CD4-positive, alpha-beta memory T cell (primary cell): Measurements from ENCODE around the gene MDH1. TPM values are rescaled to one million over a fixed set of nuclear protein-coding genes. Genes with fewer than 3 reads are reported as not detected.

ENCODE experiments used
- CTCF ChIA-PET: fragments of 350-600 bp; sonication (Branson Sonifier 250); formaldehyde crosslinking; loops from one replicate; lab custom pipeline; 2021; ENCODE audit warnings: inconsistent platforms; ENCODE audit not compliant: partially characterized antibody; lab: Charles Lee
- POLR2A ChIA-PET: fragments of 350-600 bp; sonication (Branson Sonifier 250); formaldehyde crosslinking; loops from one replicate; lab custom pipeline; 2021; ENCODE audit not compliant: partially characterized antibody; lab: Charles Lee
- DNase-seq, 5 donors: peaks; one replicate each; pipeline versions ENCODE4 v3.0.0 to v3.0.0-alpha.2; 2020 to 2022; ENCODE audit warnings: mixed read lengths in 1 of 5
- H3K27ac ChIP-seq: one replicate; pipeline ENCODE4 v1.7.0; 2013; ENCODE audit warnings: low read depth, low read length
- H3K27me3 ChIP-seq: 2 replicates; pipeline ENCODE4 v1.7.0; 2013; ENCODE audit warnings: mild to moderate bottlenecking, low read length, moderate library complexity; ENCODE audit not compliant: insufficient read depth
- H3K36me3 ChIP-seq: 2 replicates; pipeline ENCODE4 v1.7.0; 2013; ENCODE audit warnings: mild to moderate bottlenecking, low read length, moderate library complexity; ENCODE audit not compliant: insufficient read depth
- H3K4me1 ChIP-seq: 2 replicates; pipeline ENCODE4 v1.7.0; 2013; ENCODE audit warnings: mild to moderate bottlenecking, low read length, moderate library complexity; ENCODE audit not compliant: insufficient read depth
- H3K4me3 ChIP-seq, 2 donors: one replicate each; pipeline ENCODE4 v1.7.0; 2013; ENCODE audit warnings: low read length in 2 of 2, mild to moderate bottlenecking in 1 of 2
- H3K9me3 ChIP-seq, 2 donors: one replicate each; pipeline ENCODE4 v1.7.0; 2013; ENCODE audit warnings: low read length in 2 of 2, control low read depth in 1 of 2; ENCODE audit not compliant: control insufficient read depth in 1 of 2
- H3K27ac Mint-ChIP-seq, 7 donors: one replicate each; pipeline ENCODE4 v1.8.0; 2020 to 2021; ENCODE audit warnings: mixed read lengths in 7 of 7, mild to moderate bottlenecking in 6 of 7, inconsistent platforms in 3 of 7, moderate library complexity in 3 of 7
- H3K27me3 Mint-ChIP-seq, 2 donors: one replicate each; pipeline ENCODE4 v1.8.0; 2020 to 2021; ENCODE audit warnings: mixed read lengths in 2 of 2
- H3K36me3 Mint-ChIP-seq, 2 donors: one replicate each; pipeline ENCODE4 v1.8.0; 2020 to 2021; ENCODE audit warnings: mixed read lengths in 2 of 2, inconsistent platforms in 1 of 2, mild to moderate bottlenecking in 1 of 2
- H3K4me1 Mint-ChIP-seq, 4 donors: one replicate each; pipeline ENCODE4 v1.8.0; 2020 to 2021; ENCODE audit warnings: mixed read lengths in 4 of 4, mild to moderate bottlenecking in 1 of 4
- H3K4me3 Mint-ChIP-seq, 8 donors: one replicate each; pipeline ENCODE4 v1.8.0; 2020 to 2021; ENCODE audit warnings: mixed read lengths in 8 of 8, mild to moderate bottlenecking in 7 of 8, moderate library complexity in 6 of 8, inconsistent platforms in 3 of 8
- H3K9me3 Mint-ChIP-seq, 8 donors: one replicate each; pipeline ENCODE4 v1.8.0; 2020 to 2021; ENCODE audit warnings: mixed read lengths in 8 of 8, mild to moderate bottlenecking in 5 of 8, inconsistent platforms in 3 of 8, moderate library complexity in 1 of 8
- intact Hi-C: fragments of 100-400 bp; cut with micrococcal nuclease; formaldehyde crosslinking; loops from one replicate; pipeline ENCODE4 v1.15.1; 2023
- polyA plus RNA-seq, 2 donors: library from polyadenylated mRNA; unstranded; fragments of 300-500 nt; fragmentation: Illumina TruSeq; gene quantifications; one replicate each; pipeline ENCODE4 v1.2.3, GENCODE V29; 2021
- total RNA-seq, 2 experiments: library from RNA; stranded (reverse); gene quantifications; one replicate each; pipeline ENCODE4 v1.2.3, GENCODE V29; 2021

Gene MDH1
- total and polyA plus RNA-seq, 4 experiments from 2014 or later, result 93.8 to 380 (median 162) TPM

DNA sequence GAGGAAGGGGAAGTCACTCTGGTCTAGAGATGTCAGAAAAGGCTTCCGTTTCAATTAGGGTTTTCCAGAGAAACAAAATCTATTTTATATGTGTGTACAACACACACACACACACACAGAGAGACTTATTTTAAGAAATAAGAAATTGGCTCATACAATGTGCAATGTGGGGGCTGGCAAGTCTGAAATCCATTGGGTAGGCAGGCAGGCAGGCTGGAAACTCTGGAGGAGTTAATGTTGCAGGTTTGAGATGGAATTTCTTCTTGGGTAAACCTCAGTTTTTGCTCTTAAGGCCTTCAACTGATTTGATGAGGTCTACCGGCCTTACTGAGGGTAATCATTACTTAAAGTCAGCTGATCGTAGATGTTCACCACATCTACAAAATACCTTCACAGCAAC, 62.6 kb downstream of the MDH1 start:
- no peak overlapping the region for H3K27ac Mint-ChIP-seq
- no peaks in the 10 kb centered on the region for H3K4me1 Mint-ChIP-seq
- H3K27me3 ChIP-seq, result peaks cover 3% of the 10 kb centered on the region
- no peak overlapping the region for H3K27ac ChIP-seq
- H3K4me3 Mint-ChIP-seq, result no peak overlapping the region
- ChIA-PET POLR2A (no interaction called here), CTCF (no interaction called here)
- no peaks in the 10 kb centered on the region for H3K9me3 ChIP-seq
- no peak overlapping the region for H3K4me3 ChIP-seq
- H3K9me3 Mint-ChIP-seq, result peaks cover 0 to 8% (median under 1%) of the 10 kb centered on the region in 8 donors
- no peaks in the 10 kb centered on the region for H3K4me1 ChIP-seq
- H3K36me3 ChIP-seq, result no peaks in the 10 kb centered on the region
- intact Hi-C loops, result no loop called here
- no peaks in the 10 kb centered on the region for H3K36me3 Mint-ChIP-seq
- peaks cover 13 to 16% of the 10 kb centered on the region in 2 donors for H3K27me3 Mint-ChIP-seq
- no peak for DNase-seq

GRCh38 chr2:63651861-63652651, 63.3 kb downstream of the MDH1 start:
- ChIA-PET POLR2A (no interaction called here), CTCF (no interaction called here)
- Mint-ChIP-seq H3K27ac (no peak overlapping the region), H3K4me1 (no peaks in the 10 kb centered on the region), H3K9me3 (peaks cover 0 to 8% (median 0%) of the 10 kb centered on the region in 8 donors), H3K36me3 (no peaks in the 10 kb centered on the region), H3K27me3 (peaks cover 11 to 14% of the 10 kb centered on the region in 2 donors), H3K4me3 (no peak overlapping the region)
- intact Hi-C loops, result no loop called here
- Histone ChIP-seq H3K4me1 (no peaks in the 10 kb centered on the region), H3K27me3 (peaks cover 3% of the 10 kb centered on the region), H3K9me3 (no peaks in the 10 kb centered on the region), H3K4me3 (no peak overlapping the region), H3K27ac (no peak overlapping the region), H3K36me3 (no peaks in the 10 kb centered on the region)
- no peak for DNase-seq

DNA sequence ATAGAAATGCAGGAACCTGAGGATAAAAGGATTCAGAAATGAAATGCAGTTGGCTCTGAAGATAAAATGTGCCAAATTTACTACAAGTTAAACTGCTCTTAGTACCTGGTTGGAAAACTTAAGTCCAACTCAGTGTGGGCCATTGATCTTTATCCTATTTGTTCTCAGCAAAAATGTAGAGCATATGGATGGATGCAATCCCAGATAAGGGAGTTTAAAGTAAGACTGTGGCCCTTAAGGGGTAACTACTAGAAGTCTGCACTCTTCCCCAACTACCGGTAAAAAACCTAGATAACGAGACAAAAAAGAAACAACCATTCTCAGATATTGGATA, 63.9 kb downstream of the MDH1 start:
- H3K4me1 Mint-ChIP-seq, result no peaks in the 10 kb centered on the region
- no peak overlapping the region for H3K27ac Mint-ChIP-seq

GRCh38 chr2:63654959-63655358, 66.2 kb downstream of the MDH1 start:
- H3K4me1 ChIP-seq, result no peaks in the 10 kb centered on the region
- intact Hi-C loops, result no loop called here
- Mint-ChIP-seq H3K4me3 (no peak overlapping the region), H3K27me3 (peaks cover 4 to 12% of the 10 kb centered on the region in 2 donors), H3K9me3 (peaks cover 0 to 4% (median 0%) of the 10 kb centered on the region in 8 donors), H3K27ac (no peak overlapping the region), H3K36me3 (no peaks in the 10 kb centered on the region), H3K4me1 (no peaks in the 10 kb centered on the region)
- ChIA-PET POLR2A (no interaction called here), CTCF (no interaction called here)
- H3K27ac ChIP-seq, result no peak overlapping the region
- H3K27me3 ChIP-seq, result peaks cover 5% of the 10 kb centered on the region
- no peak for DNase-seq
- no peak overlapping the region for H3K4me3 ChIP-seq
- H3K9me3 ChIP-seq, result no peaks in the 10 kb centered on the region
- H3K36me3 ChIP-seq, result no peaks in the 10 kb centered on the region

More for the DNA sequence above, 63.9 kb downstream of the MDH1 start:
- peaks cover 0 to 8% (median 0%) of the 10 kb centered on the region in 8 donors for H3K9me3 Mint-ChIP-seq
- peaks cover 11 to 14% of the 10 kb centered on the region in 2 donors for H3K27me3 Mint-ChIP-seq
- H3K4me3 Mint-ChIP-seq, result no peak overlapping the region
- no peak overlapping the region for H3K4me3 ChIP-seq
- H3K4me1 ChIP-seq, result no peaks in the 10 kb centered on the region
- no peaks in the 10 kb centered on the region for H3K36me3 Mint-ChIP-seq
- no peaks in the 10 kb centered on the region for H3K9me3 ChIP-seq
- intact Hi-C loops, result no loop called here
- H3K27me3 ChIP-seq, result peaks cover 3% of the 10 kb centered on the region
- CTCF ChIA-PET, result no interaction called here
- H3K36me3 ChIP-seq, result no peaks in the 10 kb centered on the region
- no peak for DNase-seq
- POLR2A ChIA-PET, result no interaction called here
- no peak overlapping the region for H3K27ac ChIP-seq

Other genes with a start within 250 kb of the MDH1 start
- gene WDPCP, start 486 bp upstream of the MDH1 start, total RNA-seq, result 10 to 100 TPM; 10.5 to 13.2 TPM
- 1 to 10 TPM; 2.9 to 3.3 TPM for gene WDPCP, start 486 bp upstream of the MDH1 start, polyA plus RNA-seq